Measurements from ENCODE around the gene COX7A1. TPM values are rescaled to one million over a fixed set of nuclear protein-coding genes. Genes with fewer than 3 reads are reported as not detected.

The COX7A1 gene
- total RNA-seq, 1 donor from 2014 or later: not detected

GRCh38 chr19:36112678-36113077, 39.6 kb downstream of the COX7A1 start:
- peak overlapping the region; percentile 92 for H3K4me3 Mint-ChIP-seq
- TF ChIP-seq CTCF (IDR thresholded peaks at IDR 0.05): no peak
- peaks cover 49% of the 10 kb centered on the region for H3K36me3 Mint-ChIP-seq (ENCODE audit: low read depth)
- H3K4me1 Mint-ChIP-seq: peaks cover 39% of the 10 kb centered on the region
- intact Hi-C loops (cut with micrococcal nuclease): loop anchor here (10.0 kb wide), 4 partner anchors 178 to 1542 kb away; partner anchors contain the start of genes COX6B1, ETV2, IGFLR1 and LIN37
- H3K27ac Mint-ChIP-seq: peak overlapping the region; percentile 36
- no peak for ATAC-seq (ENCODE audit: low read depth)
- no peaks in the 10 kb centered on the region for H3K9me3 Mint-ChIP-seq
- DNase-seq: no peak
- CTCF ChIA-PET: no interaction called here
- H3K27me3 Mint-ChIP-seq: no peaks in the 10 kb centered on the region
- POLR2A ChIA-PET: interaction anchor here (1.6 kb wide), 1 partner anchor 59 kb away, joined by 4 read pairs; the partner anchor contains the start of gene THAP8

GRCh38 chr19:36111200-36111539, 41.1 kb downstream of the COX7A1 start:
- ChIA-PET CTCF (no interaction called here), POLR2A (no interaction called here)
- intact Hi-C loops (cut with micrococcal nuclease): loop anchor here (10.0 kb wide), 4 partner anchors 176 to 1544 kb away; partner anchors contain the start of genes COX6B1, ETV2, IGFLR1 and LIN37
- no peak for DNase-seq
- Mint-ChIP-seq H3K27me3 (no peaks in the 10 kb centered on the region), H3K4me3 (no peak overlapping the region), H3K9me3 (no peaks in the 10 kb centered on the region), H3K4me1 (peaks cover 30% of the 10 kb centered on the region), H3K27ac (no peak overlapping the region), H3K36me3 (ENCODE audit: low read depth) (peaks cover 39% of the 10 kb centered on the region)
- no peak for ATAC-seq (ENCODE audit: low read depth)
- no peak for TF ChIP-seq CTCF (IDR thresholded peaks at IDR 0.05)

- Mint-ChIP-seq H3K27me3 (no peaks in the 10 kb centered on the region), H3K9me3 (no peaks in the 10 kb centered on the region), H3K27ac (peak within 1 kb of the TSS; percentile 11), H3K36me3 (ENCODE audit: low read depth) (peaks cover 38% of the 10 kb centered on the region), H3K4me1 (peaks cover 25% of the 10 kb centered on the region), H3K4me3 (peak within 1 kb of the TSS; percentile 32)
- CTCF ChIA-PET: no interaction called here
- ATAC-seq (ENCODE audit: low read depth): no peak
- TF ChIP-seq CTCF (IDR thresholded peaks at IDR 0.05): no peak
- intact Hi-C loops (cut with micrococcal nuclease): loop anchor here (10.0 kb wide), 4 partner anchors 176 to 1544 kb away; partner anchors contain the start of genes COX6B1, ETV2, IGFLR1 and LIN37
- POLR2A ChIA-PET: no interaction called here
- DNase-seq: no peak
Observed at GRCh38 chr19:36110487-36111199, 41.6 kb downstream of the COX7A1 start, which contains the start of gene OVOL3. OVOL3 (plus strand) TSS chr19:36111143; CDS start chr19:36111203, 60 bp downstream.

- no peak overlapping the region for H3K4me3 Mint-ChIP-seq
- peaks cover 24% of the 10 kb centered on the region for H3K36me3 Mint-ChIP-seq (ENCODE audit: low read depth)
- no peak for ATAC-seq (ENCODE audit: low read depth)
- no peaks in the 10 kb centered on the region for H3K9me3 Mint-ChIP-seq
- no peak for TF ChIP-seq CTCF (IDR thresholded peaks at IDR 0.05)
- H3K27me3 Mint-ChIP-seq: no peaks in the 10 kb centered on the region
- intact Hi-C loops (cut with micrococcal nuclease): no loop called here
- CTCF ChIA-PET: no interaction called here
- DNase-seq: no peak
- POLR2A ChIA-PET: no interaction called here
- H3K27ac Mint-ChIP-seq: no peak overlapping the region
- H3K4me1 Mint-ChIP-seq: peaks cover 8% of the 10 kb centered on the region
Observed at GRCh38 chr19:36108684-36109083, 43.6 kb downstream of the COX7A1 start.

- no peaks in the 10 kb centered on the region for H3K9me3 Mint-ChIP-seq
- DNase-seq (no peak), ATAC-seq (ENCODE audit: low read depth) (no peak)
- no peak overlapping the region for H3K27ac Mint-ChIP-seq
- no peak overlapping the region for H3K4me3 Mint-ChIP-seq
- no peak for TF ChIP-seq CTCF (IDR thresholded peaks at IDR 0.05)
- ChIA-PET CTCF (no interaction called here), POLR2A (no interaction called here)
- no peaks in the 10 kb centered on the region for H3K4me1 Mint-ChIP-seq
- intact Hi-C loops (cut with micrococcal nuclease): no loop called here
- H3K27me3 Mint-ChIP-seq: no peaks in the 10 kb centered on the region
- H3K36me3 Mint-ChIP-seq (ENCODE audit: low read depth): peaks cover 9% of the 10 kb centered on the region
Observed at GRCh38 chr19:36106991-36107390, 45.3 kb downstream of the COX7A1 start.

Data from activated B cell treated with CpG ODN at 0.5 μM for 24 hours (primary cell).